Epidermal melanocyte (primary cell): ENCODE results near the gene HOTAIR.
A peak's percentile ranks its signal among the peaks of the same experiment; 100 is the strongest.

Source experiments
- DNase-seq: peaks from one replicate; pipeline ENCODE4 v3.0.0; 2011; ENCODE audit warnings: low spot score; ENCODE audit not compliant: insufficient read length

Gene HOTAIR

GRCh38 chr12:53948650-53949593 is 25.8 kb downstream of the HOTAIR start:
- no peak for DNase-seq

- no peak for DNase-seq
Observed at GRCh38 chr12:53947743-53948142, 27.0 kb downstream of the HOTAIR start.

GRCh38 chr12:53944907-53945847 is 29.6 kb downstream of the HOTAIR start:
- no peak for DNase-seq

GRCh38 chr12:53944209-53944608 is 30.5 kb downstream of the HOTAIR start:
- no peak for DNase-seq

- no peak for DNase-seq
Observed at GRCh38 chr12:53942467-53942997, 32.2 kb downstream of the HOTAIR start.

- DNase-seq, result no peak
Observed at GRCh38 chr12:53941750-53942149, 33.0 kb downstream of the HOTAIR start.

- DNase-seq, result no peak
Observed at GRCh38 chr12:53941187-53941586, 33.6 kb downstream of the HOTAIR start.

GRCh38 chr12:53940443-53941014 is 34.2 kb downstream of the HOTAIR start:
- DNase-seq, result no peak

- DNase-seq, result no peak
Observed at GRCh38 chr12:53939141-53940108, 35.3 kb downstream of the HOTAIR start.

GRCh38 chr12:53938326-53939140 is 36.2 kb downstream of the HOTAIR start, which contains the start of gene HOXC13:
TSS of gene HOXC13 (plus strand) at chr12:53938831. CDS start at chr12:53938907, 76 bp downstream.
- DNase-seq, result peak; percentile 73

- no peak for DNase-seq
Observed at GRCh38 chr12:53937596-53938325, 37.0 kb downstream of the HOTAIR start.

- DNase-seq, result no peak
Observed at GRCh38 chr12:53937099-53937498, 37.7 kb downstream of the HOTAIR start.

GRCh38 chr12:53935383-53936341 is 39.1 kb downstream of the HOTAIR start:
- DNase-seq, result no peak

- DNase-seq, result no peak
Observed at GRCh38 chr12:53932915-53933314, 41.8 kb downstream of the HOTAIR start.

GRCh38 chr12:53931844-53932581 is 42.7 kb downstream of the HOTAIR start:
- DNase-seq, result no peak

- no peak for DNase-seq
Observed at GRCh38 chr12:53930591-53931255, 44.0 kb downstream of the HOTAIR start.
